ENCODE measurements around the gene TFEC. TPM values are rescaled to one million over a fixed set of nuclear protein-coding genes. Genes with fewer than 3 reads are reported as not detected.

TFEC gene
- total and polyA plus RNA-seq, 4 donors = 0.52 to 5.1 (median 2.4) TPM

DNA sequence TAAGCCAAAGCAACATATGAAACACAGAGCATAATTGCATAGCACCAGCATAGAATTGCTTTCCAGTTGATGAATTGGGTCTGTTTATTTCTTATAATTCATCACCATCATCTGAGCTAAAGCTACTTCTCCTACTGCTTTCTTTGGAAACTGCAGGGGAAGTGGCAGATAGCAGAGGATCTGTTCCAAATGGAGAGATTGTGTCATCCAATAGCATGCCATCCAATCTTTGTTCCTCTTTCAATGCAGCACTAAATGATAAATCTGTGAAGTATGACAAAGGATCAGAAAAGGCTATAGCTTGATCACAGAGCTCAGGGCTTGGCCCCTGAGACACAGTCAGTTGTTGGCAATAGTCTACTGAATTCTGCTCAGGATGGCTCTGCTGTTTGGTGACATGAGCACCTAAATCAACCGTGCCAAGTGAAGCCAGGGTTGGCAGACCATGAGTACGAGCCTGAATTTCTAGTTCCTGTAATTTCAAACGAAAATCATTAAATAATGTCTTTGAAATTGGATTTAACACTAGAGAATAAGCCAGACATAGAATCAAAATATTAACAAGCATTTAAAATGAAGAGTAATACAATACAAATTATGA lies 90.0 kb downstream of the TFEC start:
- DNase-seq (ENCODE audit: low spot score) = no peak
- H3K36me3 ChIP-seq (ENCODE audit: control insufficient read depth in 4 of 4, insufficient read depth in 3 of 4, low read depth in 1 of 4, low read length in 3 of 4) = no peaks in the 10 kb centered on the region
- 60% methylated on average over 3 of the region's 3 CpGs for WGBS
- H3K27me3 ChIP-seq (ENCODE audit: control insufficient read depth in 4 of 4, insufficient read depth in 4 of 4, low read length in 3 of 4) = peaks cover 0 to 2% (median 0%) of the 10 kb centered on the region in 4 donors
- H3K9ac ChIP-seq (ENCODE audit: low read depth in 1 of 2, low read length in 2 of 2) = no peak overlapping the region
- H3K4me3 ChIP-seq (ENCODE audit: low read depth in 1 of 3, low read length in 3 of 3) = no peak overlapping the region
- TF ChIP-seq RAD21 (IDR thresholded peaks at IDR 0.05) (no peak), RXRA (IDR thresholded peaks at IDR 0.05) (no peak), SP1 (IDR thresholded peaks at IDR 0.05) (no peak), FOXA2 (IDR thresholded peaks at IDR 0.05) (no peak), JUND (IDR thresholded peaks at IDR 0.05) (no peak), NR2F2 (IDR thresholded peaks at IDR 0.05) (no peak), YY1 (IDR thresholded peaks at IDR 0.05) (no peak), ZBTB33 (IDR thresholded peaks at IDR 0.05) (no peak)
- TF ChIP-seq, protein P1, sequence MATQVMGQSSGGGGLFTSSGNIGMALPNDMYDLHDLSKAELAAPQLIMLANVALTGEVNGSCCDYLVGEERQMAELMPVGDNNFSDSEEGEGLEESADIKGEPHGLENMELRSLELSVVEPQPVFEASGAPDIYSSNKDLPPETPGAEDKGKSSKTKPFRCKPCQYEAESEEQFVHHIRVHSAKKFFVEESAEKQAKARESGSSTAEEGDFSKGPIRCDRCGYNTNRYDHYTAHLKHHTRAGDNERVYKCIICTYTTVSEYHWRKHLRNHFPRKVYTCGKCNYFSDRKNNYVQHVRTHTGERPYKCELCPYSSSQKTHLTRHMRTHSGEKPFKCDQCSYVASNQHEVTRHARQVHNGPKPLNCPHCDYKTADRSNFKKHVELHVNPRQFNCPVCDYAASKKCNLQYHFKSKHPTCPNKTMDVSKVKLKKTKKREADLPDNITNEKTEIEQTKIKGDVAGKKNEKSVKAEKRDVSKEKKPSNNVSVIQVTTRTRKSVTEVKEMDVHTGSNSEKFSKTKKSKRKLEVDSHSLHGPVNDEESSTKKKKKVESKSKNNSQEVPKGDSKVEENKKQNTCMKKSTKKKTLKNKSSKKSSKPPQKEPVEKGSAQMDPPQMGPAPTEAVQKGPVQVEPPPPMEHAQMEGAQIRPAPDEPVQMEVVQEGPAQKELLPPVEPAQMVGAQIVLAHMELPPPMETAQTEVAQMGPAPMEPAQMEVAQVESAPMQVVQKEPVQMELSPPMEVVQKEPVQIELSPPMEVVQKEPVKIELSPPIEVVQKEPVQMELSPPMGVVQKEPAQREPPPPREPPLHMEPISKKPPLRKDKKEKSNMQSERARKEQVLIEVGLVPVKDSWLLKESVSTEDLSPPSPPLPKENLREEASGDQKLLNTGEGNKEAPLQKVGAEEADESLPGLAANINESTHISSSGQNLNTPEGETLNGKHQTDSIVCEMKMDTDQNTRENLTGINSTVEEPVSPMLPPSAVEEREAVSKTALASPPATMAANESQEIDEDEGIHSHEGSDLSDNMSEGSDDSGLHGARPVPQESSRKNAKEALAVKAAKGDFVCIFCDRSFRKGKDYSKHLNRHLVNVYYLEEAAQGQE (IDR thresholded peaks at IDR 0.05) = no peak
- TF ChIP-seq, protein P2, sequence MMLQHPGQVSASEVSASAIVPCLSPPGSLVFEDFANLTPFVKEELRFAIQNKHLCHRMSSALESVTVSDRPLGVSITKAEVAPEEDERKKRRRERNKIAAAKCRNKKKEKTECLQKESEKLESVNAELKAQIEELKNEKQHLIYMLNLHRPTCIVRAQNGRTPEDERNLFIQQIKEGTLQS (IDR thresholded peaks at IDR 0.05) = no peak
- H3K9me3 ChIP-seq (ENCODE audit: control insufficient read depth in 4 of 4, low read length in 3 of 4) = no peaks in the 10 kb centered on the region
- no peak overlapping the region for H3K27ac ChIP-seq (ENCODE audit: low read depth in 1 of 2, low read length in 2 of 2)
- H3K4me1 ChIP-seq (ENCODE audit: control insufficient read depth in 4 of 4, insufficient read depth in 4 of 4, low read length in 3 of 4) = no peaks in the 10 kb centered on the region

- H3K27ac ChIP-seq (ENCODE audit: low read depth in 1 of 2, low read length in 2 of 2) = no peak overlapping the region
- H3K4me3 ChIP-seq (ENCODE audit: low read depth in 1 of 3, low read length in 3 of 3) = no peak overlapping the region
- no peaks in the 10 kb centered on the region for H3K9me3 ChIP-seq (ENCODE audit: control insufficient read depth in 4 of 4, low read length in 3 of 4)
- no peak for TF ChIP-seq HNF4G (IDR thresholded peaks at IDR 0.05)
- TF ChIP-seq FOXA2 (IDR thresholded peaks at IDR 0.05) = no peak
- H3K9ac ChIP-seq (ENCODE audit: low read depth in 1 of 2, low read length in 2 of 2) = no peak overlapping the region
- H3K27me3 ChIP-seq (ENCODE audit: control insufficient read depth in 4 of 4, insufficient read depth in 4 of 4, low read length in 3 of 4) = peaks cover 0 to 2% (median 0%) of the 10 kb centered on the region in 4 donors
- 79% methylated on average over 1 of the region's 1 CpG for WGBS
- DNase-seq (ENCODE audit: low spot score) = no peak
- no peaks in the 10 kb centered on the region for H3K4me1 ChIP-seq (ENCODE audit: control insufficient read depth in 4 of 4, insufficient read depth in 4 of 4, low read length in 3 of 4)
- H3K36me3 ChIP-seq (ENCODE audit: control insufficient read depth in 4 of 4, insufficient read depth in 3 of 4, low read depth in 1 of 4, low read length in 3 of 4) = no peaks in the 10 kb centered on the region
These were observed 92.6 kb downstream of the TFEC start for GRCh38 chr7:115937960-115938359.

DNA sequence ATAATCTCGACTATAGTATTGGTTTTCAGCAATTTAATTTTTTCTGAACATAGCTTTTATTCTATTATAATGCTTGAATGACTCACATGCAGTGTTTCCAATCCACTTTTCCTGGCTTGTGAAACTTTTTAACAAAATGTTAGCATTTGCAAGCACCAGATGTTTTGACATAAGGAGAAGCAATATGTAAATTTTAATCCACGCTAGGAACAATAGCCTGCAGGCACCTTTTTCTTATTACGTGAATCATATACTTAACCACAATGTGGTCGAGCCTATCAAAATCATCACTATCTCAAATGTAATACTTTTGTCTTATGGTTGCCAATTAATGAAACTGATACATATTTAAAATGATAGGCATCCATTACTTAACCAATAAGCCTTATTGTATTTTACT lies 97.1 kb downstream of the TFEC start:
- DNase-seq (ENCODE audit: low spot score) = no peak
- Histone ChIP-seq H3K4me3 (ENCODE audit: low read depth in 1 of 3, low read length in 3 of 3) (no peak overlapping the region), H3K4me1 (ENCODE audit: control insufficient read depth in 4 of 4, insufficient read depth in 4 of 4, low read length in 3 of 4) (no peaks in the 10 kb centered on the region), H3K9me3 (ENCODE audit: control insufficient read depth in 4 of 4, low read length in 3 of 4) (no peaks in the 10 kb centered on the region), H3K36me3 (ENCODE audit: control insufficient read depth in 4 of 4, insufficient read depth in 3 of 4, low read depth in 1 of 4, low read length in 3 of 4) (no peaks in the 10 kb centered on the region), H3K27ac (ENCODE audit: low read depth in 1 of 2, low read length in 2 of 2) (no peak overlapping the region), H3K27me3 (ENCODE audit: control insufficient read depth in 4 of 4, insufficient read depth in 4 of 4, low read length in 3 of 4) (peaks cover 0 to 2% (median 0%) of the 10 kb centered on the region in 4 donors), H3K9ac (ENCODE audit: low read depth in 1 of 2, low read length in 2 of 2) (no peak overlapping the region)
- 67% methylated on average over 4 of the region's 4 CpGs for WGBS
- TF ChIP-seq, protein P2 (IDR thresholded peaks at IDR 0.05) = no peak
- TF ChIP-seq, protein P3, sequence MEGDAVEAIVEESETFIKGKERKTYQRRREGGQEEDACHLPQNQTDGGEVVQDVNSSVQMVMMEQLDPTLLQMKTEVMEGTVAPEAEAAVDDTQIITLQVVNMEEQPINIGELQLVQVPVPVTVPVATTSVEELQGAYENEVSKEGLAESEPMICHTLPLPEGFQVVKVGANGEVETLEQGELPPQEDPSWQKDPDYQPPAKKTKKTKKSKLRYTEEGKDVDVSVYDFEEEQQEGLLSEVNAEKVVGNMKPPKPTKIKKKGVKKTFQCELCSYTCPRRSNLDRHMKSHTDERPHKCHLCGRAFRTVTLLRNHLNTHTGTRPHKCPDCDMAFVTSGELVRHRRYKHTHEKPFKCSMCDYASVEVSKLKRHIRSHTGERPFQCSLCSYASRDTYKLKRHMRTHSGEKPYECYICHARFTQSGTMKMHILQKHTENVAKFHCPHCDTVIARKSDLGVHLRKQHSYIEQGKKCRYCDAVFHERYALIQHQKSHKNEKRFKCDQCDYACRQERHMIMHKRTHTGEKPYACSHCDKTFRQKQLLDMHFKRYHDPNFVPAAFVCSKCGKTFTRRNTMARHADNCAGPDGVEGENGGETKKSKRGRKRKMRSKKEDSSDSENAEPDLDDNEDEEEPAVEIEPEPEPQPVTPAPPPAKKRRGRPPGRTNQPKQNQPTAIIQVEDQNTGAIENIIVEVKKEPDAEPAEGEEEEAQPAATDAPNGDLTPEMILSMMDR (IDR thresholded peaks at IDR 0.05; ENCODE audit: low read depth, low read length, missing input control) = no peak
- TF ChIP-seq FOXA2 (IDR thresholded peaks at IDR 0.05) = no peak
- TF ChIP-seq, protein P4, sequence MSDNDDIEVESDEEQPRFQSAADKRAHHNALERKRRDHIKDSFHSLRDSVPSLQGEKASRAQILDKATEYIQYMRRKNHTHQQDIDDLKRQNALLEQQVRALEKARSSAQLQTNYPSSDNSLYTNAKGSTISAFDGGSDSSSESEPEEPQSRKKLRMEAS (IDR thresholded peaks at IDR 0.05) = no peak
- no peak for TF ChIP-seq FOXA1 (IDR thresholded peaks at IDR 0.05)
- TF ChIP-seq GABPA (IDR thresholded peaks at IDR 0.05 in 1 of 2, conservative IDR thresholded peaks at IDR 0.05 in 1 of 2) = no peak
- no peak for TF ChIP-seq TAF1 (conservative IDR thresholded peaks at IDR 0.05)

Measured in liver (tissue), 9 donors.